CD4-positive, alpha-beta T cell treated with Interleukin-12 subunit alpha and Interleukin-12 subunit beta, for 1 hour (primary cell): ENCODE measurements around the gene ARMC5.
A peak's percentile ranks its signal among the peaks of the same experiment; 100 is the strongest.
"Not testable (repeated sequence)": the region's sequence is repeated elsewhere in the genome, so short reads cannot be mapped to it uniquely, and the experiment has no call there.

Source experiments
- DNase-seq: peaks from one replicate; pipeline ENCODE4 v3.0.0-alpha.2; 2020

The ARMC5 gene

GRCh38 chr16:31478956-31479355, 19.7 kb downstream of the ARMC5 start:
- DNase-seq: no peak

GRCh38 chr16:31479751-31480150, 20.4 kb downstream of the ARMC5 start:
- no peak for DNase-seq

- no peak for DNase-seq
These were observed 21.7 kb downstream of the ARMC5 start for GRCh38 chr16:31480851-31481536.

GRCh38 chr16:31483081-31483480, 23.8 kb downstream of the ARMC5 start, which contains the start of gene SLC5A2:
Gene SLC5A2 (plus strand): TSS chr16:31483123. CDS start chr16:31483137, 14 bp downstream.
- no peak for DNase-seq

GRCh38 chr16:31484048-31484447, 24.7 kb downstream of the ARMC5 start:
- DNase-seq: not testable (repeated sequence)

- DNase-seq: no peak
These were observed 25.3 kb downstream of the ARMC5 start for GRCh38 chr16:31484491-31485171.

- no peak for DNase-seq
These were observed 26.3 kb downstream of the ARMC5 start for GRCh38 chr16:31485571-31485970.

- DNase-seq: no peak
These were observed 26.7 kb downstream of the ARMC5 start for GRCh38 chr16:31486045-31486444.

GRCh38 chr16:31487071-31487719, 27.9 kb downstream of the ARMC5 start:
- no peak for DNase-seq

GRCh38 chr16:31487720-31488467, 28.6 kb downstream of the ARMC5 start:
- peak; percentile 83 for DNase-seq

GRCh38 chr16:31488468-31489297, 29.4 kb downstream of the ARMC5 start:
- DNase-seq: no peak

- no peak for DNase-seq
These were observed 29.9 kb downstream of the ARMC5 start for GRCh38 chr16:31489298-31489564.

GRCh38 chr16:31489616-31490584, 30.6 kb downstream of the ARMC5 start:
- DNase-seq: no peak

GRCh38 chr16:31491778-31492418, 32.6 kb downstream of the ARMC5 start:
- no peak for DNase-seq

GRCh38 chr16:31493506-31494125, 34.3 kb downstream of the ARMC5 start:
- no peak for DNase-seq

GRCh38 chr16:31496670-31497069, 37.4 kb downstream of the ARMC5 start:
- no peak for DNase-seq

- DNase-seq: no peak
These were observed 39.2 kb downstream of the ARMC5 start for GRCh38 chr16:31498493-31498892.

- DNase-seq: no peak
These were observed 40.6 kb downstream of the ARMC5 start for GRCh38 chr16:31499928-31500327.

- DNase-seq: no peak
These were observed 42.1 kb downstream of the ARMC5 start for GRCh38 chr16:31501226-31501965.

GRCh38 chr16:31501966-31502348, 42.7 kb downstream of the ARMC5 start:
- no peak for DNase-seq
